22Rv1 (cell line): Measurements from ENCODE around the gene ZNF845.

ENCODE experiments used
- ZFX ChIP-seq: fragments of 450-650 bp; IDR thresholded peaks from 2 replicates; pipeline ENCODE4 v1.6.1; 2017; ENCODE audit warnings: antibody characterized with exemption, borderline replicate concordance
- TF ChIP-seq, protein P1 (sequence below): fragments of 450-650 bp; IDR thresholded peaks from 2 replicates; pipeline ENCODE4 v1.5.1; 2017; ENCODE audit warnings: mild to moderate bottlenecking

DNA sequence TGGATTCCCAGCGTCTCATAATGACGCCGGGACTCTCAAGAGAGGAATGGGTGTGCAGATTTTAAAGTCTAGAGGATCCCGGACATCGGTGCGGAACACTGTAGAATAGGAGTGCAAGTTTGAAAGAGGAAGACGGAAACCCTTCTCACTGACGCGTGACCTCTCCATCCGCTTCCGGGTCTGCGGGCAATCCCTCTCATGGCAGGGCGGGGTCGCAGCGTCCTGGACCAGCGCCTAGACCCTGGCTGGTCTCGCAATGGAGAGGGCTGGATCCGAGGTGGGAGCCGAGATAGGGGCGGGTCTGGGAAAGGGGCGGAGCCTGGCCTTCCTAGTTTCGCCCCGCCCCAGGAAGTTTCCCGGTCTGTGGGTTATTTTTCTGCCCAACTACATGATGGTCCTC, 4.6 kb upstream of the ZNF845 start:
- TF ChIP-seq, protein P1, sequence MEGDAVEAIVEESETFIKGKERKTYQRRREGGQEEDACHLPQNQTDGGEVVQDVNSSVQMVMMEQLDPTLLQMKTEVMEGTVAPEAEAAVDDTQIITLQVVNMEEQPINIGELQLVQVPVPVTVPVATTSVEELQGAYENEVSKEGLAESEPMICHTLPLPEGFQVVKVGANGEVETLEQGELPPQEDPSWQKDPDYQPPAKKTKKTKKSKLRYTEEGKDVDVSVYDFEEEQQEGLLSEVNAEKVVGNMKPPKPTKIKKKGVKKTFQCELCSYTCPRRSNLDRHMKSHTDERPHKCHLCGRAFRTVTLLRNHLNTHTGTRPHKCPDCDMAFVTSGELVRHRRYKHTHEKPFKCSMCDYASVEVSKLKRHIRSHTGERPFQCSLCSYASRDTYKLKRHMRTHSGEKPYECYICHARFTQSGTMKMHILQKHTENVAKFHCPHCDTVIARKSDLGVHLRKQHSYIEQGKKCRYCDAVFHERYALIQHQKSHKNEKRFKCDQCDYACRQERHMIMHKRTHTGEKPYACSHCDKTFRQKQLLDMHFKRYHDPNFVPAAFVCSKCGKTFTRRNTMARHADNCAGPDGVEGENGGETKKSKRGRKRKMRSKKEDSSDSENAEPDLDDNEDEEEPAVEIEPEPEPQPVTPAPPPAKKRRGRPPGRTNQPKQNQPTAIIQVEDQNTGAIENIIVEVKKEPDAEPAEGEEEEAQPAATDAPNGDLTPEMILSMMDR, result no peak
- TF ChIP-seq ZFX, result no peak
